ENCODE data around the gene TMEM151A.

The TMEM151A gene

DNA sequence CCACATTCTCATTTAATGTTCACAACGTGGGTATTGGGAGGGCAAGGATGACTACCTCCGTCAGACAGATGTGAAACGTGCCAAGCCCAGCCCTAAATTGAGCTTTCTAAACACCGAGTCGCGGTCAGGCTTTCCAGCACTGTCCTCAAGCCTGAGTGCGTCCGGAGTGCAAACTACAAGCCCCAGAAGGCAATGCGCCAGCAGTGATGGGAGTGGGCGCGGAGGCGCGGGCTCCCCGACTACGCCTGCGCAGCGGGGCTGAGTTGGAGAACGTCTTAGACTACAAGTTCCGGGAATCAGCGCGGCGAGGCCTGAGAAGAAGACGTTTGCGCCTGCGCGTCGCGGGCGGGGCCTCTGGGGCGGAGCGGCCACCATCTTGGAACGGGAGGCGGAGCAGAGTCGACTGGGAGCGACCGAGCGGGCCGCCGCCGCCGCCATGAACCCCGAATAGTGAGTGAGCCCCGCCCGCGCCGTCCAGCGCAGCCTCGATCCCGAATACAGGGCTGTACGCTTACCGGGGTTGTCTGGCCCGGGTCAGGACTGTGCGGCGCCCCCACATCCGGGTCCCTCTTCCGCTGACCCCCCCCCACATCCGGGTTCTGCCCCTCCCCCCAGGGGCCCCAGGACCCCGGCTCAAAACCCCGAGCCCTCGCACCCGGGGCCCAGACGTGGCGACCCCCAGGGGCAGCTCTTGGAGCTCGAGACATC lies 23.3 kb upstream of the TMEM151A start, which contains the start of gene RAB1B:
TSS of gene RAB1B (plus strand) at position 396 of the 708 bp plus-strand sequence. CDS start at position 437, 41 bp downstream.
- Histone ChIP-seq H3K9me2 (replicated peaks; ENCODE audit: insufficient read depth, low read length) (no peaks in the 10 kb centered on the region), H3K79me2 (ENCODE audit: low read length) (peaks cover 32% of the 10 kb centered on the region), H3K27ac (ENCODE audit: low read length) (peak within 1 kb of the TSS; percentile 78), H4K20me1 (ENCODE audit: insufficient read depth, low read length) (no peaks in the 10 kb centered on the region), H3K27me3 (replicated peaks; ENCODE audit: insufficient read depth, low read length) (no peaks in the 10 kb centered on the region), H3K9ac (ENCODE audit: low read length) (peak within 1 kb of the TSS; percentile 84), H3F3A (ENCODE audit: insufficient read depth, low read length) (peaks cover 12% of the 10 kb centered on the region; the same call in 1 of the 2 replicates), H2AFZ (ENCODE audit: low read length) (peak within 1 kb of the TSS; percentile 76), H3K4me1 (ENCODE audit: low read length) (peaks cover 11% of the 10 kb centered on the region; the same call in 1 of the 2 replicates), H3K36me3 (replicated peaks; ENCODE audit: insufficient read depth, low read length) (0 out of 2 replicates have a peak, but pooled peaks cover 3% of the 10 kb centered on the region), H3K4me3 (ENCODE audit: low read length) (peak within 1 kb of the TSS; percentile 96), H3K4me2 (ENCODE audit: low read depth, low read length) (peak within 1 kb of the TSS; percentile 94), H3K9me3 (replicated peaks; ENCODE audit: insufficient read depth, low read length) (no peaks in the 10 kb centered on the region)
- DNase-seq: peak; percentile 100
- no peak for TF ChIP-seq EZH2phosphoT487 (IDR thresholded peaks at IDR 0.05; ENCODE audit: low read length)
- TF ChIP-seq EZH2 (optimal IDR thresholded peaks at IDR 0.05; ENCODE audit: low read depth, low read length): no peak
- no peak for TF ChIP-seq CTCF (IDR thresholded peaks at IDR 0.05; ENCODE audit: low read length)

- H3K4me1 ChIP-seq (ENCODE audit: low read length): peaks cover 11% of the 10 kb centered on the region; the same call in 1 of the 2 replicates
- H3K9ac ChIP-seq (ENCODE audit: low read length): peak overlapping the region; percentile 84
- peak overlapping the region; percentile 88 for H3K4me2 ChIP-seq (ENCODE audit: low read depth, low read length)
- no peak for TF ChIP-seq EZH2phosphoT487 (IDR thresholded peaks at IDR 0.05; ENCODE audit: low read length)
- peak; percentile 27; the same call in 1 of the 2 replicates for TF ChIP-seq CTCF (IDR thresholded peaks at IDR 0.05; ENCODE audit: low read length)
- H2AFZ ChIP-seq (ENCODE audit: low read length): peak overlapping the region; percentile 76
- DNase-seq: no peak
- H3K9me3 ChIP-seq (replicated peaks; ENCODE audit: insufficient read depth, low read length): no peaks in the 10 kb centered on the region
- peaks cover 32% of the 10 kb centered on the region for H3K79me2 ChIP-seq (ENCODE audit: low read length)
- no peaks in the 10 kb centered on the region for H3K27me3 ChIP-seq (replicated peaks; ENCODE audit: insufficient read depth, low read length)
- H3K9me2 ChIP-seq (replicated peaks; ENCODE audit: insufficient read depth, low read length): no peaks in the 10 kb centered on the region
- peaks cover 14% of the 10 kb centered on the region; the same call in 1 of the 2 replicates for H3F3A ChIP-seq (ENCODE audit: insufficient read depth, low read length)
- peak overlapping the region; percentile 96 for H3K4me3 ChIP-seq (ENCODE audit: low read length)
- 0 out of 2 replicates have a peak, but pooled peaks cover 3% of the 10 kb centered on the region for H3K36me3 ChIP-seq (replicated peaks; ENCODE audit: insufficient read depth, low read length)
- peak overlapping the region; percentile 78; the same call in 1 of the 2 replicates for H3K27ac ChIP-seq (ENCODE audit: low read length)
- H4K20me1 ChIP-seq (ENCODE audit: insufficient read depth, low read length): no peaks in the 10 kb centered on the region
Observed at GRCh38 chr11:66268952-66269905, 22.5 kb upstream of the TMEM151A start.

- no peak overlapping the region for H3K9ac ChIP-seq (ENCODE audit: low read length)
Observed at GRCh38 chr11:66271816-66272215, 19.9 kb upstream of the TMEM151A start.

More at GRCh38 chr11:66271816-66272215, 19.9 kb upstream of the TMEM151A start:
- H3K27ac ChIP-seq (ENCODE audit: low read length): no peak overlapping the region
- TF ChIP-seq CTCF (IDR thresholded peaks at IDR 0.05; ENCODE audit: low read length): no peak
- TF ChIP-seq EZH2 (optimal IDR thresholded peaks at IDR 0.05; ENCODE audit: low read depth, low read length): no peak
- no peak for TF ChIP-seq EZH2phosphoT487 (IDR thresholded peaks at IDR 0.05; ENCODE audit: low read length)
- peaks cover 14% of the 10 kb centered on the region; the same call in 1 of the 2 replicates for H3F3A ChIP-seq (ENCODE audit: insufficient read depth, low read length)
- H3K36me3 ChIP-seq (replicated peaks; ENCODE audit: insufficient read depth, low read length): 0 out of 2 replicates have a peak, but pooled peaks cover 3% of the 10 kb centered on the region
- H3K79me2 ChIP-seq (ENCODE audit: low read length): peaks cover 32% of the 10 kb centered on the region
- H3K9me2 ChIP-seq (replicated peaks; ENCODE audit: insufficient read depth, low read length): no peaks in the 10 kb centered on the region
- no peak overlapping the region for H2AFZ ChIP-seq (ENCODE audit: low read length)
- no peaks in the 10 kb centered on the region for H4K20me1 ChIP-seq (ENCODE audit: insufficient read depth, low read length)
- no peak for DNase-seq
- H3K4me1 ChIP-seq (ENCODE audit: low read length): peaks cover 11% of the 10 kb centered on the region; the same call in 1 of the 2 replicates
- H3K4me3 ChIP-seq (ENCODE audit: low read length): no peak overlapping the region
- H3K27me3 ChIP-seq (replicated peaks; ENCODE audit: insufficient read depth, low read length): no peaks in the 10 kb centered on the region
- no peak overlapping the region for H3K4me2 ChIP-seq (ENCODE audit: low read depth, low read length)
- H3K9me3 ChIP-seq (replicated peaks; ENCODE audit: insufficient read depth, low read length): no peaks in the 10 kb centered on the region
